PFSK-1 (cell line): ENCODE results near the gene B4GALNT4.

Experiments
- POLR2AphosphoS5 ChIP-seq: IDR thresholded peaks from 2 replicates; pipeline ENCODE4 v1.6.1; 2012; ENCODE audit warnings: low read depth, mild to moderate bottlenecking, control low read depth, low read length, moderate library complexity
- TAF1 ChIP-seq: IDR thresholded peaks from 2 replicates; pipeline ENCODE4 v1.6.1; 2012; ENCODE audit warnings: low read length, control low read depth, borderline replicate concordance; ENCODE audit not compliant: insufficient read depth

DNA sequence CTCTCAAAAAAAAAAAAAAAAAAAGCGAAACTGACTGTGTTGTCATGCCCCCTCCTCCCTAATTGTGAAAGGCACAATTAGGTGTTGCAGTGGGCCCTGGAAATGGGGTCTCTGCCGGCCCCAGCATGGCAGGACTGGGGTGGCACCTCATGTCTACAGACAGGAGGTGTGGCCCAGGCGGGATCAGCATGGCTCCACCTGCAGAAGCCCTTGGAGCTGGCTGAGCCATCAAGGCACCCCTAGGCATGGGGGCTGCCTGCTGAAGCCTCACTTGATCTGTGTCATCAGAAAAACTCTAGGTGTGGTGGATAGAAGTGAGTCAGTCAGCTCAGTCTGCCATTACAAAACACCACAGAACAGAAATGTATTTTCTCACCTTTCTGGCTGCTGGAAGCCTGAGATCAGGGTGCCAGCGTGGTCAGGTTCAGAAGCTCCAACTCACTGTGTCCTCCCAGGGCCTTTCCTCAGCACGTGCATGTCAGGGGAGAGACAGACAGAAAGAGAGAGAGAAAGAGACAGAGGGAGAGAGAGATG is 10.1 kb upstream of the B4GALNT4 start:
- TF ChIP-seq POLR2AphosphoS5, result no peak
- no peak for TF ChIP-seq TAF1
